ENCODE measurements around the gene ZNF697.
A peak's percentile ranks its signal among the peaks of the same experiment; 100 is the strongest.
"Not testable (repeated sequence)": the region's sequence is repeated elsewhere in the genome, so short reads cannot be mapped to it uniquely, and the experiment has no call there.

ZNF697 gene

GRCh38 chr1:119647734-119648619, at the start of gene ZNF697:
Gene ZNF697, minus strand, starts transcription at chr1:119648266. Its CDS starts 22,166 bp downstream, at chr1:119626100.
- DNase-seq (ENCODE audit: low spot score), result peak; percentile 93

GRCh38 chr1:119697598-119697997, 49.5 kb upstream of the ZNF697 start:
- DNase-seq (ENCODE audit: low spot score), result no peak

- DNase-seq (ENCODE audit: low spot score), result not testable (repeated sequence)
Measured at GRCh38 chr1:119696863-119697262, 48.8 kb upstream of the ZNF697 start.

- no peak for DNase-seq (ENCODE audit: low spot score)
Measured at GRCh38 chr1:119689511-119689910, 41.4 kb upstream of the ZNF697 start.

GRCh38 chr1:119688810-119689209, 40.7 kb upstream of the ZNF697 start:
- no peak for DNase-seq (ENCODE audit: low spot score)

- no peak for DNase-seq (ENCODE audit: low spot score)
Measured at GRCh38 chr1:119687434-119688079, 39.5 kb upstream of the ZNF697 start.

- no peak for DNase-seq (ENCODE audit: low spot score)
Measured at GRCh38 chr1:119686661-119687060, 38.6 kb upstream of the ZNF697 start.

- DNase-seq (ENCODE audit: low spot score), result no peak
Measured at GRCh38 chr1:119683893-119684292, 35.8 kb upstream of the ZNF697 start.

- no peak for DNase-seq (ENCODE audit: low spot score)
Measured at GRCh38 chr1:119682141-119682540, 34.1 kb upstream of the ZNF697 start.

- no peak for DNase-seq (ENCODE audit: low spot score)
Measured at GRCh38 chr1:119681560-119681959, 33.5 kb upstream of the ZNF697 start.

- no peak for DNase-seq (ENCODE audit: low spot score)
Measured at GRCh38 chr1:119680723-119681122, 32.7 kb upstream of the ZNF697 start.

- no peak for DNase-seq (ENCODE audit: low spot score)
Measured at GRCh38 chr1:119680193-119680592, 32.1 kb upstream of the ZNF697 start.

GRCh38 chr1:119679223-119679622, 31.2 kb upstream of the ZNF697 start:
- DNase-seq (ENCODE audit: low spot score), result no peak

- DNase-seq (ENCODE audit: low spot score), result no peak
Measured at GRCh38 chr1:119676571-119677206, 28.6 kb upstream of the ZNF697 start.

GRCh38 chr1:119675349-119676345, 27.6 kb upstream of the ZNF697 start:
- DNase-seq (ENCODE audit: low spot score), result peak; percentile 46

- no peak for DNase-seq (ENCODE audit: low spot score)
Measured at GRCh38 chr1:119674835-119675289, 26.8 kb upstream of the ZNF697 start.

- DNase-seq (ENCODE audit: low spot score), result no peak
Measured at GRCh38 chr1:119674111-119674526, 26.1 kb upstream of the ZNF697 start.

- DNase-seq (ENCODE audit: low spot score), result no peak
Measured at GRCh38 chr1:119673171-119673940, 25.3 kb upstream of the ZNF697 start.

GRCh38 chr1:119670898-119671297, 22.8 kb upstream of the ZNF697 start:
- no peak for DNase-seq (ENCODE audit: low spot score)

GRCh38 chr1:119667173-119667572, 19.1 kb upstream of the ZNF697 start:
- DNase-seq (ENCODE audit: low spot score), result no peak

GRCh38 chr1:119664067-119664466, 16.0 kb upstream of the ZNF697 start:
- no peak for DNase-seq (ENCODE audit: low spot score)
